ENCODE results near the gene ABCF1.

ABCF1 gene

DNA sequence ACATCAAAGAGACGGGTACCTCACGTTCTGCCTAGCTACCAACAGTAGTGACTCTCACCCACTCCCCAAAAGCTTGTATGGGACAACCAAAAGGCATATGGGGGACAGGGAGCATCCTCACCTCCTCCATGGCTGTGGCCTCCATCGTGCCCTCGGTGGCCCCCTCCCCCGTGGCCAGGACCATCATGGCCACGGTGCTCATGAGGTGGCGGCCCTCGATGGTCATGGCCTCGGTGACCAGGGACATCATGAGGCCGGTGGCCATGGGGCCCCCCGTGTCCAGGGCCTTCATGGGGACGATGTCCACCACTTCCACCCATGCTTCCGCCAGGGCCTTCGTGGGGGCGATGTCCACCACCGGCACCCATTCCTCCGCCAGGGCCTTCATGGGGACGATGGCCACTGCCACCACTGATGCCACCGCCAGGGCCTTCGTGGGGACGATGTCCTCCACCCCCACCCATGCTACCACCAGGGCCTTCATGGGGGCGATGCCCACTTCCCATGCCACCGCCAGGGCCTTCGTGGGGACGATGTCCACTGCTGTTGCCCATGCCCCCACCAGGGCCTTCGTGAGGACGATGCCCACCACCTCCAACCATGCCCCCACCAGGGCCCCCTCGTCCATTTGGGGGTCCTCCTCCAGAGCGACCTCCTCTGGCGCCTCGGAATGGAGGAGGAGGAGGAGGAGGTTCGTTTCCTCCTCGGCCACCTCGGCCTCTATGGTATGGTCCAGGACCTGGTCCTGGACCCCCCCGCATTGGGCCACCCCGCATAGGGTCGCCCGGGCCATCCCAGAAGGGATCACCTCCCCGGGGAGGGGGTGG lies 30.8 kb downstream of the ABCF1 start:
- H3K4me3 ChIP-seq (ENCODE audit: low read depth, low read length): no peak overlapping the region
- no peak for TF ChIP-seq CTCF (IDR thresholded peaks at IDR 0.05; ENCODE audit: control insufficient read depth, extremely low read depth, insufficient read depth)
- DNase-seq (ENCODE audit: low read depth): no peak

- DNase-seq (ENCODE audit: low read depth): no peak
- H3K4me3 ChIP-seq (ENCODE audit: low read depth, low read length): no peak overlapping the region
- TF ChIP-seq CTCF (IDR thresholded peaks at IDR 0.05; ENCODE audit: control insufficient read depth, extremely low read depth, insufficient read depth): no peak
Measured at GRCh38 chr6:30603961-30604360, 32.7 kb downstream of the ABCF1 start.

GRCh38 chr6:30610065-30610464 lies 38.8 kb downstream of the ABCF1 start:
- no peak overlapping the region for H3K4me3 ChIP-seq (ENCODE audit: low read depth, low read length)
- TF ChIP-seq CTCF (IDR thresholded peaks at IDR 0.05; ENCODE audit: control insufficient read depth, extremely low read depth, insufficient read depth): no peak

GRCh38 chr6:30611150-30611855 lies 40.1 kb downstream of the ABCF1 start:
- H3K4me3 ChIP-seq (ENCODE audit: low read depth, low read length): no peak overlapping the region
- no peak for TF ChIP-seq CTCF (IDR thresholded peaks at IDR 0.05; ENCODE audit: control insufficient read depth, extremely low read depth, insufficient read depth)
- no peak for DNase-seq (ENCODE audit: low read depth)

More at GRCh38 chr6:30610065-30610464, 38.8 kb downstream of the ABCF1 start:
- DNase-seq (ENCODE audit: low read depth): no peak

DNA sequence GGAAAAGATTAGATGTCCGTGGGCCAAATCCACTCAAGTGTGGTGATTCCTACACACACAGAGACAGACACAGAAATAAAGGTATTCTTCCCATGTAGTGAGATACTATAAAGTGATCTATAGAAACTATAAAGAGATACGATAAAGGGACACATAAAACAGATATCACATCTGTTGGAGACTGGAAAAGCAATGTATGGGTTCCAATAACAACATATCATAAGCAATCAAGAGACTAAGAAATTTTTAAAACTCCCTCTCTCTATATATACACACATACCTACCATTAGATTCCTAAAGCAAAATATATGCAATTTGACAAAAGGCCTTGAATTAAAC lies 40.6 kb downstream of the ABCF1 start:
- H3K4me3 ChIP-seq (ENCODE audit: low read depth, low read length): no peak overlapping the region
- DNase-seq (ENCODE audit: low read depth): no peak
- no peak for TF ChIP-seq CTCF (IDR thresholded peaks at IDR 0.05; ENCODE audit: control insufficient read depth, extremely low read depth, insufficient read depth)

DNA sequence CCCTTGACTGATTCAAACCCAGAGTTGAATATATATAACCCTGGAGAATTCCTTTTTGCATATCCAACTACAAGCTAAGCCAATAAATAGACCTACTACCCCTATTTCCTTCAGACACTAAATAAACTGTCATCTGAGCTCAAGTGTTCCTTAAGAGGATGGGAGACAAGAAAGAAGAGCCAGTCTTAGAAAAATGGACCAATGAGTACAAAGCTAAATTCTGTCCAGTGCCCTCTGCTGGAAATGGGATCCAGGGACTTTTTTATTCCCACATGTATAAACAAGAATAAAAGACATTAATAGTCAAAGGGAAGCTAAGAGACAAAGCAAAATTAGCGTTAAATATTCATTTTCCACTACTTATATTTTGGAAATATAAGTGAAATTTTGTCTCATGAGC lies 41.0 kb downstream of the ABCF1 start:
- no peak for DNase-seq (ENCODE audit: low read depth)
- TF ChIP-seq CTCF (IDR thresholded peaks at IDR 0.05; ENCODE audit: control insufficient read depth, extremely low read depth, insufficient read depth): peak; percentile 32; the same call in 1 of the 2 replicates
- no peak overlapping the region for H3K4me3 ChIP-seq (ENCODE audit: low read depth, low read length)
